ENCODE measurements around the gene HNF4A.

DNA sequence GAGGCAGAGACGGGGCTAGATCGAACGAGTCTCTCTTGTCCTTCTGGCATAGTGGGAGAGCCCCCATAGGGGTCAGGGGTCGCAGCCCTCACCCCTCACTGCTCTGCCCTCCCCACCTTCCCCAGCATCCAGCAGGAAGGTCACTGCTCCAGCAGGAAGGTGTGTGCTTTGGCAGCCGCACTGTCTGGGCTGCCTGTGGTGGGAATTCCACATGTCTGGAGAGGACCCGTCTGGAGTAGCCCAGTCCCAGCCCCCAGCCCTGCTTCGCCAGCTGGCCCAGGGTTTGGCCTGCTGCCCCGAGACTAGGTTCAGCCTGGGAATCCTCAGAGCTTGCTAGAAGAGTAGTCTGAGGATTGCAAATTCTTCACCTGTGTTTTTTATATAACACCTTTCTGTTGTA, 21.2 kb upstream of the HNF4A start:
- TF ChIP-seq POLR2A (IDR thresholded peaks at IDR 0.05; ENCODE audit: low read depth, low read length): no peak
- TF ChIP-seq, protein P1, sequence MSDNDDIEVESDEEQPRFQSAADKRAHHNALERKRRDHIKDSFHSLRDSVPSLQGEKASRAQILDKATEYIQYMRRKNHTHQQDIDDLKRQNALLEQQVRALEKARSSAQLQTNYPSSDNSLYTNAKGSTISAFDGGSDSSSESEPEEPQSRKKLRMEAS (IDR thresholded peaks at IDR 0.05; ENCODE audit: insufficient read depth, insufficient read length): no peak
- no peak for TF ChIP-seq POLR2AphosphoS5 (IDR thresholded peaks at IDR 0.05; ENCODE audit: insufficient read depth, low read depth, low read length)
- no peak for TF ChIP-seq CTCF (IDR thresholded peaks at IDR 0.05; ENCODE audit: extremely low read depth in 1 of 2, insufficient read depth in 1 of 2, low read depth in 1 of 2, low read length in 2 of 2)
- no peak for TF ChIP-seq EZH2 (IDR thresholded peaks at IDR 0.05; ENCODE audit: borderline replicate concordance, low read depth, low read length, severe bottlenecking)
